ENCODE results near the gene ATP6V0E1.

Gene ATP6V0E1

GRCh38 chr5:172944741-172945140, 38.8 kb upstream of the ATP6V0E1 start:
- no peaks in the 10 kb centered on the region for H3K9me3 ChIP-seq (ENCODE audit: control insufficient read depth, insufficient read depth, low read length)
- DNase-seq (ENCODE audit: low read depth, low spot score), result no peak
- peaks cover 4% of the 10 kb centered on the region; the same call in 1 of the 2 replicates for H3K4me1 ChIP-seq (ENCODE audit: control insufficient read depth, insufficient read depth, low read length)
- no CpG with 5 or more reads among the region's 6 CpGs for WGBS (ENCODE audit: insufficient coverage, insufficient read length)
- no peak overlapping the region for H3K27ac ChIP-seq (ENCODE audit: low read length)
- no peaks in the 10 kb centered on the region for H3K27me3 ChIP-seq (ENCODE audit: control insufficient read depth, insufficient read depth, low read length)
- H3K4me3 ChIP-seq (ENCODE audit: low read length), result no peak overlapping the region
- peaks cover 3% of the 10 kb centered on the region for H3K36me3 ChIP-seq (ENCODE audit: control insufficient read depth, insufficient read depth, low read length)

- Histone ChIP-seq H3K4me1 (ENCODE audit: control insufficient read depth, insufficient read depth, low read length) (peaks cover 4% of the 10 kb centered on the region; the same call in 1 of the 2 replicates), H3K27ac (ENCODE audit: low read length) (no peak overlapping the region), H3K9me3 (ENCODE audit: control insufficient read depth, insufficient read depth, low read length) (no peaks in the 10 kb centered on the region), H3K27me3 (ENCODE audit: control insufficient read depth, insufficient read depth, low read length) (no peaks in the 10 kb centered on the region; the same call in 1 of the 2 replicates), H3K36me3 (ENCODE audit: control insufficient read depth, insufficient read depth, low read length) (peaks cover 2% of the 10 kb centered on the region; the same call in 1 of the 2 replicates), H3K4me3 (ENCODE audit: low read length) (no peak overlapping the region)
- no peak for DNase-seq (ENCODE audit: low read depth, low spot score)
- WGBS (ENCODE audit: insufficient coverage, insufficient read length), result no CpG with 5 or more reads among the region's 6 CpGs
Measured at GRCh38 chr5:172945151-172945550, 38.4 kb upstream of the ATP6V0E1 start.

- Histone ChIP-seq H3K4me3 (ENCODE audit: low read length) (no peak overlapping the region), H3K27ac (ENCODE audit: low read length) (no peak overlapping the region), H3K27me3 (ENCODE audit: control insufficient read depth, insufficient read depth, low read length) (no peaks in the 10 kb centered on the region; the same call in 1 of the 2 replicates), H3K9me3 (ENCODE audit: control insufficient read depth, insufficient read depth, low read length) (no peaks in the 10 kb centered on the region), H3K36me3 (ENCODE audit: control insufficient read depth, insufficient read depth, low read length) (no peaks in the 10 kb centered on the region), H3K4me1 (ENCODE audit: control insufficient read depth, insufficient read depth, low read length) (peaks cover 4% of the 10 kb centered on the region; the same call in 1 of the 2 replicates)
- no peak for DNase-seq (ENCODE audit: low read depth, low spot score)
- no CpG with 5 or more reads among the region's 7 CpGs for WGBS (ENCODE audit: insufficient coverage, insufficient read length)
Measured at GRCh38 chr5:172946146-172946545, 37.4 kb upstream of the ATP6V0E1 start.

GRCh38 chr5:172949426-172949825, 34.1 kb upstream of the ATP6V0E1 start:
- no peaks in the 10 kb centered on the region for H3K4me1 ChIP-seq (ENCODE audit: control insufficient read depth, insufficient read depth, low read length)
- H3K9me3 ChIP-seq (ENCODE audit: control insufficient read depth, insufficient read depth, low read length), result no peaks in the 10 kb centered on the region
- no peak for DNase-seq (ENCODE audit: low read depth, low spot score)
- no peaks in the 10 kb centered on the region; the same call in 1 of the 2 replicates for H3K27me3 ChIP-seq (ENCODE audit: control insufficient read depth, insufficient read depth, low read length)
- no peak overlapping the region for H3K27ac ChIP-seq (ENCODE audit: low read length)
- no peak overlapping the region for H3K4me3 ChIP-seq (ENCODE audit: low read length)
- no peaks in the 10 kb centered on the region for H3K36me3 ChIP-seq (ENCODE audit: control insufficient read depth, insufficient read depth, low read length)
- no CpG with 5 or more reads among the region's 3 CpGs for WGBS (ENCODE audit: insufficient coverage, insufficient read length)

- Histone ChIP-seq H3K4me3 (ENCODE audit: low read length) (no peak overlapping the region), H3K27ac (ENCODE audit: low read length) (no peak overlapping the region), H3K4me1 (ENCODE audit: control insufficient read depth, insufficient read depth, low read length) (no peaks in the 10 kb centered on the region), H3K27me3 (ENCODE audit: control insufficient read depth, insufficient read depth, low read length) (no peaks in the 10 kb centered on the region; the same call in none of the 2 replicates), H3K36me3 (ENCODE audit: control insufficient read depth, insufficient read depth, low read length) (no peaks in the 10 kb centered on the region), H3K9me3 (ENCODE audit: control insufficient read depth, insufficient read depth, low read length) (no peaks in the 10 kb centered on the region)
- no peak for DNase-seq (ENCODE audit: low read depth, low spot score)
- WGBS (ENCODE audit: insufficient coverage, insufficient read length), result no CpG with 5 or more reads among the region's 12 CpGs
Measured at GRCh38 chr5:172950176-172950965, 33.2 kb upstream of the ATP6V0E1 start.

- Histone ChIP-seq H3K27me3 (ENCODE audit: control insufficient read depth, insufficient read depth, low read length) (no peaks in the 10 kb centered on the region; the same call in none of the 2 replicates), H3K4me3 (ENCODE audit: low read length) (no peak overlapping the region), H3K9me3 (ENCODE audit: control insufficient read depth, insufficient read depth, low read length) (no peaks in the 10 kb centered on the region), H3K4me1 (ENCODE audit: control insufficient read depth, insufficient read depth, low read length) (no peaks in the 10 kb centered on the region), H3K27ac (ENCODE audit: low read length) (no peak overlapping the region), H3K36me3 (ENCODE audit: control insufficient read depth, insufficient read depth, low read length) (no peaks in the 10 kb centered on the region)
- DNase-seq (ENCODE audit: low read depth, low spot score), result no peak
- no CpG with 5 or more reads among the region's 11 CpGs for WGBS (ENCODE audit: insufficient coverage, insufficient read length)
Measured at GRCh38 chr5:172951371-172952033, 32.1 kb upstream of the ATP6V0E1 start.

- Histone ChIP-seq H3K9me3 (ENCODE audit: control insufficient read depth, insufficient read depth, low read length) (no peaks in the 10 kb centered on the region), H3K36me3 (ENCODE audit: control insufficient read depth, insufficient read depth, low read length) (no peaks in the 10 kb centered on the region), H3K27ac (ENCODE audit: low read length) (no peak overlapping the region), H3K4me3 (ENCODE audit: low read length) (no peak overlapping the region), H3K27me3 (ENCODE audit: control insufficient read depth, insufficient read depth, low read length) (no peaks in the 10 kb centered on the region; the same call in none of the 2 replicates), H3K4me1 (ENCODE audit: control insufficient read depth, insufficient read depth, low read length) (no peaks in the 10 kb centered on the region)
- no peak for DNase-seq (ENCODE audit: low read depth, low spot score)
- whole genome bisulfite sequencing (ENCODE audit: insufficient coverage, insufficient read length), result no CpG with 5 or more reads among the region's 4 CpGs
Measured at GRCh38 chr5:172952034-172952511, 31.5 kb upstream of the ATP6V0E1 start.

- H3K4me3 ChIP-seq (ENCODE audit: low read length), result no peak overlapping the region
- H3K4me1 ChIP-seq (ENCODE audit: control insufficient read depth, insufficient read depth, low read length), result no peaks in the 10 kb centered on the region
- H3K27me3 ChIP-seq (ENCODE audit: control insufficient read depth, insufficient read depth, low read length), result no peaks in the 10 kb centered on the region; the same call in none of the 2 replicates
- DNase-seq (ENCODE audit: low read depth, low spot score), result no peak
- no peaks in the 10 kb centered on the region for H3K36me3 ChIP-seq (ENCODE audit: control insufficient read depth, insufficient read depth, low read length)
- WGBS (ENCODE audit: insufficient coverage, insufficient read length), result 100% methylated on average over 1 of the region's 15 CpGs
- no peak overlapping the region for H3K27ac ChIP-seq (ENCODE audit: low read length)
- H3K9me3 ChIP-seq (ENCODE audit: control insufficient read depth, insufficient read depth, low read length), result no peaks in the 10 kb centered on the region
Measured at GRCh38 chr5:172953776-172954675, 29.5 kb upstream of the ATP6V0E1 start.

GRCh38 chr5:172954751-172955159, 28.8 kb upstream of the ATP6V0E1 start:
- no peaks in the 10 kb centered on the region for H3K36me3 ChIP-seq (ENCODE audit: control insufficient read depth, insufficient read depth, low read length)
- no peaks in the 10 kb centered on the region for H3K4me1 ChIP-seq (ENCODE audit: control insufficient read depth, insufficient read depth, low read length)
- H3K27ac ChIP-seq (ENCODE audit: low read length), result no peak overlapping the region
- DNase-seq (ENCODE audit: low read depth, low spot score), result no peak
- no peaks in the 10 kb centered on the region for H3K9me3 ChIP-seq (ENCODE audit: control insufficient read depth, insufficient read depth, low read length)
- WGBS (ENCODE audit: insufficient coverage, insufficient read length), result no CpG with 5 or more reads among the region's 8 CpGs
- no peaks in the 10 kb centered on the region; the same call in none of the 2 replicates for H3K27me3 ChIP-seq (ENCODE audit: control insufficient read depth, insufficient read depth, low read length)
- no peak overlapping the region for H3K4me3 ChIP-seq (ENCODE audit: low read length)

GRCh38 chr5:172956228-172956627, 27.3 kb upstream of the ATP6V0E1 start:
- H3K36me3 ChIP-seq (ENCODE audit: control insufficient read depth, insufficient read depth, low read length), result no peaks in the 10 kb centered on the region
- no peak overlapping the region for H3K27ac ChIP-seq (ENCODE audit: low read length)
- no peaks in the 10 kb centered on the region; the same call in 1 of the 2 replicates for H3K27me3 ChIP-seq (ENCODE audit: control insufficient read depth, insufficient read depth, low read length)
- H3K4me3 ChIP-seq (ENCODE audit: low read length), result no peak overlapping the region
- DNase-seq (ENCODE audit: low read depth, low spot score), result no peak
- H3K9me3 ChIP-seq (ENCODE audit: control insufficient read depth, insufficient read depth, low read length), result no peaks in the 10 kb centered on the region
- no CpG with 5 or more reads among the region's 3 CpGs for whole genome bisulfite sequencing (ENCODE audit: insufficient coverage, insufficient read length)
- H3K4me1 ChIP-seq (ENCODE audit: control insufficient read depth, insufficient read depth, low read length), result no peaks in the 10 kb centered on the region
